NK-92 treated with Interleukin-12 subunit alpha and Interleukin-12 subunit beta, amount 100 ng/mL, for 24 hours (cell line): ENCODE data around the gene BICRA.
"Not testable (repeated sequence)": the region's sequence is repeated elsewhere in the genome, so short reads cannot be mapped to it uniquely, and the experiment has no call there.

Experiments
- DNase-seq: peaks from one replicate; lab custom pipeline; 2025; lab: John Stamatoyannopoulos, UW

The BICRA gene

GRCh38 chr19:47694466-47695273 lies 85.7 kb downstream of the BICRA start:
- DNase-seq, result no peak

GRCh38 chr19:47695533-47696262 lies 86.8 kb downstream of the BICRA start:
- DNase-seq, result no peak

GRCh38 chr19:47696635-47697034 lies 87.7 kb downstream of the BICRA start:
- DNase-seq, result no peak

GRCh38 chr19:47697863-47698609 lies 89.1 kb downstream of the BICRA start:
- DNase-seq, result no peak

GRCh38 chr19:47698631-47699359 lies 89.9 kb downstream of the BICRA start:
- no peak for DNase-seq

- no peak for DNase-seq
Observed at GRCh38 chr19:47699360-47699917, 90.5 kb downstream of the BICRA start.

GRCh38 chr19:47700934-47701716 lies 92.2 kb downstream of the BICRA start:
- DNase-seq, result no peak

- DNase-seq, result no peak
Observed at GRCh38 chr19:47701717-47702552, 93.0 kb downstream of the BICRA start.

- no peak for DNase-seq
Observed at GRCh38 chr19:47702671-47703070, 93.7 kb downstream of the BICRA start.

- DNase-seq, result no peak
Observed at GRCh38 chr19:47703301-47703700, 94.4 kb downstream of the BICRA start.

- DNase-seq, result no peak
Observed at GRCh38 chr19:47704024-47704423, 95.1 kb downstream of the BICRA start.

GRCh38 chr19:47704656-47705055 lies 95.7 kb downstream of the BICRA start:
- no peak for DNase-seq

- peak; percentile 21 for DNase-seq
Observed at GRCh38 chr19:47707135-47707925, 98.4 kb downstream of the BICRA start.

- DNase-seq, result no peak
Observed at GRCh38 chr19:47711652-47712242, 102.8 kb downstream of the BICRA start.

GRCh38 chr19:47713046-47714021 lies 104.4 kb downstream of the BICRA start, which contains the start of gene EHD2:
Gene EHD2, plus strand, starts transcription at chr19:47713422. Its CDS starts 3,191 bp downstream, at chr19:47716613.
- DNase-seq, result no peak

- DNase-seq, result no peak
Observed at GRCh38 chr19:47714339-47714738, 105.4 kb downstream of the BICRA start.

GRCh38 chr19:47714855-47715254 lies 105.9 kb downstream of the BICRA start:
- DNase-seq, result not testable (repeated sequence)
